HG03175 (cell line): ENCODE results near the gene IRF5.

ENCODE experiments used
- ATAC-seq: cut with Tn5 transposase; IDR thresholded peaks from one replicate; pipeline ENCODE4 v1.9.1; 2021; ENCODE audit warnings: mild to moderate bottlenecking, moderate library complexity; ENCODE audit not compliant: unreplicated experiment

IRF5 gene

GRCh38 chr7:128919881-128920799 lies 17.6 kb upstream of the IRF5 start:
- ATAC-seq, result no peak

- no peak for ATAC-seq
Observed at GRCh38 chr7:128920913-128921582, 16.7 kb upstream of the IRF5 start.

- ATAC-seq, result no peak
Observed at GRCh38 chr7:128921866-128922440, 15.8 kb upstream of the IRF5 start.

GRCh38 chr7:128922496-128923410 lies 15.0 kb upstream of the IRF5 start:
- ATAC-seq, result no peak

GRCh38 chr7:128923411-128923800 lies 14.3 kb upstream of the IRF5 start:
- no peak for ATAC-seq

- ATAC-seq, result no peak
Observed at GRCh38 chr7:128924707-128925588, 12.8 kb upstream of the IRF5 start.

GRCh38 chr7:128928159-128928813 lies 9.4 kb upstream of the IRF5 start:
- ATAC-seq, result no peak

GRCh38 chr7:128928882-128929788 lies 8.6 kb upstream of the IRF5 start:
- ATAC-seq, result no peak

GRCh38 chr7:128931190-128931798 lies 6.4 kb upstream of the IRF5 start:
- ATAC-seq, result no peak

- ATAC-seq, result no peak
Observed at GRCh38 chr7:128931965-128932861, 5.5 kb upstream of the IRF5 start.

- no peak for ATAC-seq
Observed at GRCh38 chr7:128932862-128933179, 4.9 kb upstream of the IRF5 start.

- ATAC-seq, result no peak
Observed at GRCh38 chr7:128933180-128933891, 4.4 kb upstream of the IRF5 start.

- ATAC-seq, result peak; percentile 40
Observed at GRCh38 chr7:128934361-128935341, 3.1 kb upstream of the IRF5 start.

- ATAC-seq, result no peak
Observed at GRCh38 chr7:128935342-128935730, 2.4 kb upstream of the IRF5 start.

- ATAC-seq, result no peak
Observed at GRCh38 chr7:128936798-128937197, 929 bp upstream of the IRF5 start.
